Prostate gland (tissue), 2 donors: Measurements from ENCODE around the gene PDGFRB. TPM values are rescaled to one million over a fixed set of nuclear protein-coding genes. Genes with fewer than 3 reads are reported as not detected.

Experiments
- DNase-seq: peaks from one replicate; pipeline ENCODE4 v3.0.0-alpha.2; 2019; ENCODE audit warnings: low spot score
- H3K27ac ChIP-seq, 2 donors: fragments of 200-600 bp; sonication (generic); 2 replicates each; pipeline ENCODE4 v1.5.1; 2017 to 2019
- H3K27me3 ChIP-seq: fragments of 200-600 bp; sonication (generic); replicated peaks from 2 replicates; pipeline ENCODE4 v1.5.1; 2019; ENCODE audit not compliant: insufficient read depth
- H3K36me3 ChIP-seq, 2 donors: fragments of 200-600 bp; sonication (generic); 1 replicate in 1 of 2; 2 replicates in 1 of 2; pipeline versions ENCODE4 v1.5.1 to v1.8.1; 2017 to 2019
- H3K4me1 ChIP-seq: fragments of 200-600 bp; sonication (generic); replicated peaks from 2 replicates; pipeline ENCODE4 v1.5.1; 2019
- H3K4me3 ChIP-seq, 2 donors: fragments of 200-600 bp; sonication (generic); 2 replicates each; pipeline ENCODE4 v1.5.1; 2017 to 2019
- H3K9me3 ChIP-seq: fragments of 200-600 bp; sonication (generic); 2 replicates; pipeline ENCODE4 v1.5.1; 2017
- POLR2A ChIP-seq: fragments of 450-650 bp; IDR thresholded peaks from one replicate; pipeline ENCODE4 v1.6.1; 2016; ENCODE audit warnings: antibody characterized with exemption, mild to moderate bottlenecking
- POLR2AphosphoS5 ChIP-seq: sonication (generic); formaldehyde crosslinking; IDR thresholded peaks from one replicate; pipeline ENCODE4 v1.6.1; 2017; ENCODE audit warnings: antibody characterized with exemption
- WGBS: methylation state at CpG from one replicate; pipeline ENCODE4 v1.1.5; 2018; 5-methylcytosine and 5-hydroxymethylcytosine counted together
- intact Hi-C: fragments of 100-400 bp; cut with DNase I; formaldehyde crosslinking; loops from one replicate; pipeline ENCODE4 v1.14.2; 2022
- total RNA-seq, 2 donors: library from RNA; depleted of rRNA; stranded (reverse); fragments of >200 nt; gene quantifications; one replicate each; pipeline ENCODE4 v1.1.0, GENCODE V29; 2016
- TF ChIP-seq, protein P1 (sequence below), 4 experiments: fragments of 200-600 bp in 2 of 4; fragments of 450-650 bp in 2 of 4; sonication (generic) in 2 of 4; IDR thresholded peaks; 1 replicate in 3 of 4; 2 replicates in 1 of 4; pipeline ENCODE4 v1.5.1; 2016 to 2019; ENCODE audit warnings: antibody characterized with exemption in 4 of 4, mild to moderate bottlenecking in 2 of 4, moderate library complexity in 2 of 4

The PDGFRB gene
- total RNA-seq, 2 donors from 2014 or later = 14.5 to 161 TPM

DNA sequence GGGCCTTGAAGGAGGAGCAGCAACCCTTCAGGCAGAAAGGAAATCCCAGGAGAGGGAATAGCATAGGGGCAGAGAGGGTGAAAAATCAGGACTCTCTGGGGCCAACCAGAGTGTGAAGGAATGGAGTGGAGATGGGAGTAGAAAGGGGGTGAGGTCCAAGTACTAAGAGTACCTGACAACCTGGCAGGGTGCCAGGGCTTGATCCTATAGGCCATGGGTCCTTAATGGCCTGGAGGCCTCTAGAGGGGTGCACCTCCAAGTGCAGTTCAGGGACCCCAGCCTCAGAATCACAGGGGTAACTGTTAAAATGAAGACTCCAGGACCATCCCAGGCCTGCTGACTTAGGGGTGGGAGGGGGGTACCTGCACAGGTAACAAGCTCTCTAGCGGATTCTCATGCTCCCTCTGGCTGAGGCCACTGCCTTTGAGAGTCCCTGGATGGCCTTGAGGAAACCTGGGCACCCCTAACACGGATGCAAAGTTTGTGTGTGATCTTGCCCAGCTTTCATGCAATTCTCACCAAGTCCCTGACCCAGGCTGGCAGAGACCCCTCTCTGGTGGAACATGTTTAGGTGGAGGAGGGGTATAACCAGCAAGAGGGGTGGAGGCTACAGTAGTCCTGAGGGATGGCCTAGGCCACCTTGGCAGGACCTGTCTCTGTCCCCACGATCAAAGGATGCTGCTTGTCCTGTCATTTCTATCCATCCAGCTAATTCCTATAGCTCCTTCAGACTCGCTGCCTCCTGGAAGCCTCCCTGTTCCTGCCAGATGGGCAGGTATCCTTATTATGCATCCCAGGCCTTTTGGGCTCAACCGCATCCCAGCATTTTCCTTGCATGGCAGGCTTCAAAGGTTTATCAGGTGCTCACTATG, 51.7 kb downstream of the PDGFRB start:
- no peak overlapping the region for H3K27ac ChIP-seq
- H3K4me1 ChIP-seq = no peaks in the 10 kb centered on the region
- TF ChIP-seq, protein P1, sequence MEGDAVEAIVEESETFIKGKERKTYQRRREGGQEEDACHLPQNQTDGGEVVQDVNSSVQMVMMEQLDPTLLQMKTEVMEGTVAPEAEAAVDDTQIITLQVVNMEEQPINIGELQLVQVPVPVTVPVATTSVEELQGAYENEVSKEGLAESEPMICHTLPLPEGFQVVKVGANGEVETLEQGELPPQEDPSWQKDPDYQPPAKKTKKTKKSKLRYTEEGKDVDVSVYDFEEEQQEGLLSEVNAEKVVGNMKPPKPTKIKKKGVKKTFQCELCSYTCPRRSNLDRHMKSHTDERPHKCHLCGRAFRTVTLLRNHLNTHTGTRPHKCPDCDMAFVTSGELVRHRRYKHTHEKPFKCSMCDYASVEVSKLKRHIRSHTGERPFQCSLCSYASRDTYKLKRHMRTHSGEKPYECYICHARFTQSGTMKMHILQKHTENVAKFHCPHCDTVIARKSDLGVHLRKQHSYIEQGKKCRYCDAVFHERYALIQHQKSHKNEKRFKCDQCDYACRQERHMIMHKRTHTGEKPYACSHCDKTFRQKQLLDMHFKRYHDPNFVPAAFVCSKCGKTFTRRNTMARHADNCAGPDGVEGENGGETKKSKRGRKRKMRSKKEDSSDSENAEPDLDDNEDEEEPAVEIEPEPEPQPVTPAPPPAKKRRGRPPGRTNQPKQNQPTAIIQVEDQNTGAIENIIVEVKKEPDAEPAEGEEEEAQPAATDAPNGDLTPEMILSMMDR (IDR thresholded peaks at IDR 0.05) = no peak
- TF ChIP-seq POLR2AphosphoS5 (no peak), POLR2A (no peak)
- intact Hi-C loops = no loop called here
- H3K4me3 ChIP-seq = no peak overlapping the region
- WGBS = 82% methylated on average over 5 of the region's 5 CpGs
- DNase-seq = no peak
- H3K36me3 ChIP-seq = no peaks in the 10 kb centered on the region
- no peaks in the 10 kb centered on the region for H3K27me3 ChIP-seq
- H3K9me3 ChIP-seq = no peaks in the 10 kb centered on the region

DNA sequence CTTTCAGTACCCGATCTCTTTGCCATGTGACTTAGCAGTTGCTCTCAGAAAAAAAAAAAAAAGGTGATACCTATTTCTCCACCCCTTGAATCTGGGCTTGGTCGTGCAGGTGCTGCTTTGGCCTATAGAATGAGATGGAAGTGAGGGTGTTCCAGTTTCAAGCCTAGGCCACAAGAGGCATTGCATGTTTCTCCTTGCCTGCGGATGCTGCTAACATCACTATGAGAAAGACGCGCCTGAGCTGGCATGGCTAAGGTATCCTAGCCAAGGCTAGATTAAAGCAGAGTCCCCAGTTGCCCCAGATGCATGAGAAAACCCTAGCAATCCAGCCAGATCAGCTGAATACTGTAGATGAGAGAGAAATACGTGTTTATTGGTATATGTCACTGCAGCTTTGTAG, 54.6 kb downstream of the PDGFRB start:
- Histone ChIP-seq H3K27ac (no peak overlapping the region), H3K4me3 (no peak overlapping the region), H3K27me3 (no peaks in the 10 kb centered on the region), H3K4me1 (no peaks in the 10 kb centered on the region), H3K9me3 (no peaks in the 10 kb centered on the region), H3K36me3 (no peaks in the 10 kb centered on the region)
- intact Hi-C loops = no loop called here
- TF ChIP-seq POLR2AphosphoS5 (no peak), POLR2A (no peak)
- TF ChIP-seq, protein P1 (IDR thresholded peaks at IDR 0.05) = no peak
- no peak for DNase-seq
- 68% methylated on average over 6 of the region's 6 CpGs for WGBS

DNA sequence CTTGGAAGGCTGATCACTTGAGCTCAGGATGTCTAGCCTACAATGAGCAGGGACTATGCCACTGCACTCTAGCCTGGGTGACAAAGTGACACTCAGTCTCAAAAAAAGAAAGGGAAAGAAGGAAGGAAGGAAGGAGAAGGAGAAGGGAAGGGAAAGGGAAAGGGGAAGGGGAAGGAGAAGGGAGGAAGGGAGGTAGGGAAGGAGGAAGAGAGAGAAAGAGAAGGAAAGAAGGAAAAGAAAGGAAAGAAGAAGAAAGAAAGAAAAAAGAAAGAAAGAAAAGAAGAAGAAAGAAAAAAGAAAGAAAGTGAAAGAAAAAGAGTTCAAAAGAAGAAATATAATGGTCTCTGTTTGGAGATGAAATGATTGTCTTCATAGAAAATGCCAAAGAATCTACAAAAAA, 58.5 kb downstream of the PDGFRB start:
- H3K27ac ChIP-seq = no peak overlapping the region
- no peaks in the 10 kb centered on the region for H3K36me3 ChIP-seq
- H3K9me3 ChIP-seq = no peaks in the 10 kb centered on the region
- H3K4me1 ChIP-seq = no peaks in the 10 kb centered on the region
- intact Hi-C loops = no loop called here
- H3K27me3 ChIP-seq = no peaks in the 10 kb centered on the region
- TF ChIP-seq, protein P1 (IDR thresholded peaks at IDR 0.05) = no peak
- TF ChIP-seq POLR2AphosphoS5 = no peak
- TF ChIP-seq POLR2A = no peak
- no peak overlapping the region for H3K4me3 ChIP-seq
- no peak for DNase-seq

DNA sequence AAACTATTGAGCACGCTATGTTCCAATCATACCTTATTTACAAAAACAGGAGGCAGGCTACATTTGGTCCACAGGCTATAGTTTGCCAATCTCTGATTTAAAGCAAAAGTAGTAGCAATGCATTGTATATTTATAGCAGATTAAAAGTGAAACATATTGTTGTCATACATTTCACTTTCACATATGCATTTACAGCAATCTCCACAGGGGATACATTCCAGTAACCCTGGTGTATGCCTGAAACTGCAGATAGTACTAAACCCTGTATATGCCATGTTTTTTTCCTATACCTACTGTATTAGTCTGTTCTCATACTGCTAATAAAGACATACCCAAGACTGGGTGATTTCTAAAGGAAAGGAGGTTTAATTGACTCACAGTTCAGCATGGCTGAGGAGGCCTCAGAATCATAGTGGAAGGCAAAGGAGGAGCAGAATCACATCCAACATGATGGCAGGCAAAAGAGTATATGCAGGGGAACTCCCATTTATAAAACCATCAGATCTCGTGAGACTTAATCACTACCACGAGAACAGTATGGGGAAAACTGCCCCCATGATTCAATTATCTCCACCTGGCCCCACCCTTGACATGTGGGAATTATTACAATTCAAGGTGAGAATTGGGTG, 63.4 kb downstream of the PDGFRB start:
- no peak for DNase-seq
- WGBS = 70% methylated on average over 3 of the region's 3 CpGs
- no peaks in the 10 kb centered on the region for H3K9me3 ChIP-seq
- no peak overlapping the region for H3K27ac ChIP-seq
- TF ChIP-seq, protein P1 (IDR thresholded peaks at IDR 0.05) = no peak
- TF ChIP-seq POLR2AphosphoS5 (no peak), POLR2A (no peak)
- no peaks in the 10 kb centered on the region for H3K36me3 ChIP-seq
- H3K27me3 ChIP-seq = no peaks in the 10 kb centered on the region
- intact Hi-C loops = no loop called here
- H3K4me3 ChIP-seq = no peak overlapping the region
- H3K4me1 ChIP-seq = no peaks in the 10 kb centered on the region
